Activated naive CD4-positive, alpha-beta T cell (primary cell): Measurements from ENCODE around the gene ELOA.
"Not testable (repeated sequence)": the region's sequence is repeated elsewhere in the genome, so short reads cannot be mapped to it uniquely, and the experiment has no call there.

Experiments
- DNase-seq, 4 experiments: peaks; one replicate each; lab custom pipeline; 2025; lab: John Stamatoyannopoulos, UW

The ELOA gene

DNA sequence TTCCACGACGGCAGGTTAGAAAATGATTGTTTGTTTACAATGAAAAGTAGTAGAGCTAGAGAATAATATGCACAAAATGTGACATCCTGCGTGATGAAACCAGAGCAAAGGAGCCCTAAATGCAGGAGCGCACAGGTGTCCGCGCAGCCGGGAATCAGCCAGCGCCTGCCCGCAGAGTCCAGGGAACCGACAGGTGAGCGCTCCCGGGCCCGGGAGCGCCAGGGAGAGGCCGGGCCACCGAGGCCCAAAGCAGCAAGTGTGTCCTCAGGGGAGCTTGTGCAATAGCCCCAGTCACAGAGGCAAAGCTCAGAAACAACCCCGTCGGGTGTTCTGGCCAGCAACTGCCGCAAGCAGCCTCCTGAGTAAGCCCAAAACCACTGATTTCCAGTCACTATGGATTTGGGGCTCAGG is 58.1 kb downstream of the ELOA start:
- no peak for DNase-seq

DNA sequence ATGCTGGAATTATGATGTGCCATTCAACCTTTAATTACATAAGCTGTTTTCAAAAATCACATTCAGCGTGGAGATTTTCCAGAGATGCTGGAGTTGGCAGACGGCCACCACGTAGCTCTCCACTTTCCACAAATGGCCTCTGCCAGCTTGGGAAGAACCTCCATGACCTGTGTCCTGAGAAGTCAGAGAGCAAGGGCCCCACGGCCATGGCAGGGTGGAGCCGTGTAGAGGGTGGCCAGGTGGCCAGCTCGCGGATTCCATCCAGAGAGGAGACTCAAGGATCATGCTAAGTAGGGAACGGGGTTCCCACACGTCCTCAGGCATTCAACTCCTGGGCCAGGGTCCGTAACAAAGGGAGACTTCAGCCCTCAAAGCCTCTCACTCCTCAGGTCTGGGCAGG is 58.6 kb downstream of the ELOA start:
- no peak for DNase-seq

DNA sequence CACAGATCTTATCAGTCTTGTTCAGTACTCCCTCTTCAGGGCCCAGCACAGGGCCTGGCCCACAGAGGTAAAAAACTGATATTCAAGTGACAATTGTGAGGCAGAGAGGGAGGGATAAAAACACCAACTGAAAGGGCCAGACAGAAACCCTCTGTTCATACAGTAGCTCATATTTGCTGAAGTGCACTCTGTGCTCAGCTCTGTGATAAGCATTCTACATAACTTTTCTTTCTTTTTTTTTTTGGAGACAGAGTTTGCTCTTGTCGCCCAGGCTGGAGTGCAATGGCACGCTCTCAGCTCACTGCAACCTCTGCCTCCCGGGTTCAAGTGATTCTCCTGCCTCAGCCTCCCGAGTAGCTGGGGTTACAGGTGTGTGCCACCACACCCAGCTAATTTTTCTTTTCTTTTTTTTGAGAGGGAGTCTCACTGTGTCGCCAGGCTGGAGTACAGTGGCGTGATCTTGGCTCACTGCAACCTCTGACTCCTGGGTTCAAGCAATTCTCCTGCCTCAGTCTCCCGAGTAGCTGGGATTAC is 59.6 kb downstream of the ELOA start:
- DNase-seq: not testable (repeated sequence)

DNA sequence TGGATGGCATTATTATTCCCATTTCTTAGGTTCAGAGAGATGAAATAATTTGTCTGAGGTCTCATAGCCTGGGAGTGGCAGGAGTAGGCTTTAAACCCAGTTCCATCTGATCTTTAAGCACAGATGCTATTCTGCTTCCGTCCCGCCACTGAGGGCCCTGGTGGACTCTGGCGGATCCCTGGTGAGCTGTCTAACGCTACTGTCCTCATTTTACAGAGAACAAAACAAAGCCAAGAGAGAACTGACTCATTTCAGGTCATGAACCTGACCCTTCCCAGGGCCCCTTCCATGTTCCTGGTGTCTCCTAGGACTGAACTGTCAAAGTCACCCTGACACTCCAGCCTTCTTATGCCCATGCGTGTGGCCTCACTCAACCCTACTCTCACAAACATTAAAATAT is 60.4 kb downstream of the ELOA start:
- no peak for DNase-seq

DNA sequence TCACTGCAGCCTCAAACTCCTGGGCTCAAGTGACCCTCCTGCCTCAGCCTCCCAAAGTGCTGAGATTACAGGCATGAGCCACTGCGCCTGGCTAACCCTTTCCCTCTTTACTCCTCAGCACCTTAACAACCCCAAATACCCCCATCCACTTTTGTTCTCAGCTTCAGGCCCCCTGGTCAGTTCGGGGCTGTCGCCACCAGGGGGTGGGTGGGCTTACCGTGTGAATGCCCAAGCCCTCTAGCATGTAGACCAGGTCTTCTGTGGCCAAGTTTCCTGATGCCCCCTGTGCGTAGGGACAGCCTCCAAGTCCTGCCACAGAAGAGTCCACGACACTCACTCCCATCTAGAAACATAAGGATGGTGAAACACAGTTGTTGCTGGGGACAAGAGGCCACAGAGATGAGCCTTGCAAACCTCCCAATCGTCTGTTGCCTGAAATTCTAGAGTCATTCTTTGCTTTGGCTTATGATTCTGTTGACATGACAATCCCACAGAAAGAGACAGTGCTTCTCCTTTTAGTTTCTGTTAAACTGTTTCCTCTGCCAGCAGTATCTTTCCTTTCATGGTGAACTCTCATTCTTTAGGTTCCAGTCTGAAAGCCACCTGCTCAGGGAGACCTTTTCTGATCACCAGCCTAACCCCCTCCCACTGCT is 61.0 kb downstream of the ELOA start:
- no peak for DNase-seq

DNA sequence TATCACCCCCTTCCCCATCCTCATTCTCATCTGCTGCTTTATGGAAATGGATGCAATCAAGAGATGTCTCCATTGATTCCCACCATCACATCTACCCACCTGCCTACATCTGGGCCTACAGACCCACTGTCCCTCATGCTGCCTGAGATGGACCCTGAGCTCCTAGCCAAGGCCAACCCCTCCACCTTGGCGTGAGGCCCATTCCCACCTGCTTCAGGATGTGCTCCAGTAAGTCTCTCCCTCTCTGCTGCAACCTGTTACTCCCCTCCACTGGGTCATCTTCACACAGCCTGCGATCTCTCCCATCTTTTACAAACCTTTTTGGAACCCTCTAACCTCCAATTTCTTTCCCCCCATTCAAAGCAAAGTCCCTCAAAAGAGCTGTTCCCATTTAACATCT is 61.8 kb downstream of the ELOA start:
- no peak for DNase-seq

DNA sequence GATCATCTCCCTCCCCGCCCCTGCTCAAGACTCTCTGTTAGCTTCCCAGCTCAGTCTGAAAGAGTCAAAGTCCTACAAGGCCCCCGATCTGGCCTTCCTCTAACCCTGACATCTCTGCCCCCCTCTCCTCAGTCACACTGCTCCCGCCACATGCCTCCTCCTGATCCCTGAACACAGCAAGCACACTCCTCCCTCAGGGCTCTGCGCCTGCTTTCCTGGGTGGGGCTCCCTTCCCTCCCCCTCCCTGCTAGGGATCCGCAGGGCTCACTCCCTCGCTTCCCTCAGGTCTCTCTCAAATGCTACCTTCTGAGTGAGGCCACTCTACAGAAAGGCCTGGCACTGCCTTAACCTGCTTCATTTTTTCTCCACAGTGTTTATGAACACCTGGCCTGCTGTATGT is 63.0 kb downstream of the ELOA start:
- no peak for DNase-seq

DNA sequence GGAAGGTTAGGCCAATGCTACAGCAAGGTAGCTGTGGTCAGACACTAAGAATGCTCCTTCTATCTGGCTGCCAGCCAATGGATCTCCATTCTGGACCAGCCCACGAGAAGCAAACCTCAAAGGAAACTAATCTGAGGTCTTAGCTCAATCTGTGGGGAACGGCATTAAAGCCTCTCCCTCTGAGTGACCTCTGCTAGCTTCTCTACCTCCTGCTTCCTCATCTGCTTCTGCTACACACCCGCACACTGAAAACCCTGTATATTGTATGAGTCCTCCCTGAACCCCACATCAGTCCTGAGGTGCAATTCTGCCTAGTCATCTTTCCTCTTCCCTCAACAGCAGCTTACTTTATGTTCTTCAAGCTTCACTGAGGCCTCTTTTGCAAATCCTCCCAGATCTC is 64.2 kb downstream of the ELOA start:
- no peak for DNase-seq

DNA sequence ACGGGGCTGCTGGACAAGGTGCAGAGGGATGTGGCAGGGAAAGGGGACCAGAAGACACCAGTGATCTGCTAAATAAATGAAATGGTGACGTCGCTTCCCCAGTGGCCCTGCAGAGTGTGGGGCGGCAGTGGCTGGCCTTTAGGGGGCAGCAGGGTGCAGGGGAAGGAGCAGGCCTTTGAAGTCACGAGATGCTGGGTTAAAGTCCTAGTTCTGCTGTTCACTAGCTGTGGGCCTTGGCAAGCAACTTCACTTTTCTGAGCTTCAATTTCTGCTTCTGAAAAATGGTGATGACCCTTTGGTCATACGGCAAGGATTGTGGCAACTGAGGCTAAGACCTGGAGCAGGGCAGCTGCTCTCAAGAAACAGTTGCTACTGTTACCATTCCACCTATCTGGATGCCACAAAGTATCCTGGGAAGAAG is 66.5 kb downstream of the ELOA start:
- peak; percentile 25 to 74 (median 49) for DNase-seq

DNA sequence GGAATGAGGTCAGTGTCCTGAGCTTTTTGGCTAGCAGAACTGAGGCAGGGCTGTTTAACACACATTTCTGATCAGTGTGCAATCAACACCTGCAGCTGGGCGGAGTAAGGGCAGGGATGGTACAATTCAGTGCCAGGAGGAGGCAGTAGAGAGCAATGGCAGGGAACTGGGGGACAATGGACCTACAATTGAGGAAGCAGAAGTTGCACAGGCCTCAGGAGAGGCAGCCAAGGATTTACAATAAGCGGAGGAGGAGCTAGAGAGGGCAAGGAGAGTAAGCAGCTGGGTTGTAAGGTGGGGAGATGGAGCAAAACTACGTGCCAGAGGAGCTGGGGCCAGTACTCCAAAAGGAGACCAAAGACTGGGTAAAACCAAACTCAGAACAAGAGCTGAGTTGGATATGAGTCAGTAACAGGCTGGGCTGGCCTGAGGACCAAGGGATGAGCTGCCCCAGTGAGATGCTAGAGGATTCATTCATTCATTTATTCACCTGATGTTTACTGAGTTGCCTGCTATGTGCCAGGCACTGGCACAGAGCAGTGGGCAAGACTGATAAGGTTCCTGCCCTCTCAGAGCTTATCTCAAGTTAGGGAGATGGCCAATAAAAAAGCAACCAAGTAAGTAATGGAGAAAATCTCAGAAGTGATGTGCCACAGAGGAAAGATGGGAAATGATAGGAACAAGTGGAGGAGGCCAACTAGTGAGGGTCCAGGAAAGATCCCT is 67.7 kb downstream of the ELOA start:
- peak in 1 of 4 experiments; percentile 15 for DNase-seq
